Uterus (tissue), 4 donors: ENCODE results near the gene CD86. TPM values are rescaled to one million over a fixed set of nuclear protein-coding genes. Genes with fewer than 3 reads are reported as not detected.
"Not testable (repeated sequence)": the region's sequence is repeated elsewhere in the genome, so short reads cannot be mapped to it uniquely, and the experiment has no call there.

ENCODE experiments used
- DNase-seq, 2 donors: peaks; one replicate each; pipeline ENCODE4 v3.0.0-alpha.2; 2019 to 2020
- H3K27ac ChIP-seq, 2 donors: fragments of 200-600 bp; sonication (generic); 1 replicate in 1 of 2; 2 replicates in 1 of 2; pipeline ENCODE4 v1.5.1; 2016 to 2018
- H3K27me3 ChIP-seq, 2 donors: fragments of 200-600 bp; sonication (generic); one replicate each; pipeline ENCODE4 v1.5.1; 2018 to 2019; ENCODE audit warnings: control low read depth in 1 of 2
- H3K36me3 ChIP-seq, 2 donors: fragments of 200-600 bp; sonication (generic); one replicate each; pipeline ENCODE4 v1.5.1; 2019; ENCODE audit warnings: control low read depth in 1 of 2
- H3K4me1 ChIP-seq, 2 donors: fragments of 200-600 bp; sonication (generic); one replicate each; pipeline ENCODE4 v1.5.1; 2018 to 2019; ENCODE audit warnings: control low read depth in 1 of 2
- H3K4me3 ChIP-seq, 2 donors: fragments of 200-600 bp; sonication (generic); 1 replicate in 1 of 2; 2 replicates in 1 of 2; pipeline ENCODE4 v1.5.1; 2018 to 2019; ENCODE audit warnings: mild to moderate bottlenecking in 1 of 2
- H3K9me3 ChIP-seq, 2 donors: fragments of 200-600 bp; sonication (generic); one replicate each; pipeline ENCODE4 v1.5.1; 2019; ENCODE audit warnings: control low read depth in 1 of 2
- POLR2A ChIP-seq, 2 donors: fragments of 450-650 bp; IDR thresholded peaks; one replicate each; pipeline ENCODE4 v1.6.1; 2016; ENCODE audit warnings: antibody characterized with exemption in 2 of 2, mild to moderate bottlenecking in 1 of 2, moderate library complexity in 1 of 2
- intact Hi-C: fragments of 100-400 bp; cut with DNase I; formaldehyde crosslinking; loops from one replicate; pipeline ENCODE4 v1.15.1; 2023; ENCODE audit warnings: low total_unique reads
- total RNA-seq, 4 donors: library from RNA; depleted of rRNA in 3 of 4; stranded (reverse); fragments of >200 nt in 3 of 4; gene quantifications; one replicate each; pipeline versions ENCODE4 v1.1.0 to v1.2.4, GENCODE V29; 2014 to 2023
- TF ChIP-seq, protein P1 (sequence below), 4 experiments: fragments of 200-600 bp in 2 of 4; fragments of 450-650 bp in 2 of 4; sonication (generic) in 2 of 4; IDR thresholded peaks; one replicate each; pipeline ENCODE4 v1.5.1; 2016 to 2019; ENCODE audit warnings: antibody characterized with exemption in 4 of 4, mild to moderate bottlenecking in 2 of 4, moderate library complexity in 1 of 4
- donor health status: DM: yes; HTN: yes; CAD: no.

The CD86 gene
- total RNA-seq, 4 donors from 2014 or later = 0.29 to 4.3 (median 3.0) TPM

DNA sequence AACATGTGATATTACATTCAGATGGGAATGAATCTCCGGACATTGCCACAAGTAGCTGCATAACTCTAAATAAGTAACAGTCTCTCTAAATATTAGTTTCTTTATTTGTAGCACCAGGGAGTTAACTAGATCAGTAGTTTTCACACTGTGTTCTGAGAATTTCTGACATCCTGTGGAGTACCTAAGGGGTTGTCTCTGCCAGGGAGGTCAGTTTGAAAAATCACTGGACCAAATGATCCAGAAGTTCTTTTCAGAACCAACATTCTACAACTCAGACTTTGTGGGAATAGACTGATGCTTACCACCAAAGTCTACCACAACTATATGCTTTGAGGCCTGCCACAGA is 24.1 kb upstream of the CD86 start:
- intact Hi-C loops = no loop called here
- no peak for DNase-seq

DNA sequence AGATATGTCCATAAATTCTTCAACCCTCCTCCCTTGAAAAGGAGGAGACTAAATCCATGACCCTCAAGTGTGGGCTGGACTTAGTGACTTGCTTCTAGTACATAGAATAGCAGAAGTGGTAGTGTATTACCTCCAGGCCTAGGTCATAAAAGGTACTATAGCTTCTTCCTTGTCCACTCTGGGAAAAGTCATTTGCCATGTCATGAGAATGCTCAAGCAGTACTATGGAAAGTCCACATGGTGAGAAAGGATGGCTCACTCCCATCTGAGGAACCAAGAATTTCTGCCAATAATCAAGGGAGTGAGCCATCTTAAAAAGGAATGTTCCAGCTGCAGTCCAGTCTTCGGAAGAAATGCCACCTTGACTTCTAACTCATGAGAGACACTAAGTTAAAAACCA is 22.6 kb upstream of the CD86 start:
- Histone ChIP-seq H3K27ac (no peak overlapping the region), H3K36me3 (no peaks in the 10 kb centered on the region), H3K4me1 (no peaks in the 10 kb centered on the region), H3K9me3 (no peaks in the 10 kb centered on the region), H3K4me3 (no peak overlapping the region), H3K27me3 (no peaks in the 10 kb centered on the region)
- TF ChIP-seq, protein P1, sequence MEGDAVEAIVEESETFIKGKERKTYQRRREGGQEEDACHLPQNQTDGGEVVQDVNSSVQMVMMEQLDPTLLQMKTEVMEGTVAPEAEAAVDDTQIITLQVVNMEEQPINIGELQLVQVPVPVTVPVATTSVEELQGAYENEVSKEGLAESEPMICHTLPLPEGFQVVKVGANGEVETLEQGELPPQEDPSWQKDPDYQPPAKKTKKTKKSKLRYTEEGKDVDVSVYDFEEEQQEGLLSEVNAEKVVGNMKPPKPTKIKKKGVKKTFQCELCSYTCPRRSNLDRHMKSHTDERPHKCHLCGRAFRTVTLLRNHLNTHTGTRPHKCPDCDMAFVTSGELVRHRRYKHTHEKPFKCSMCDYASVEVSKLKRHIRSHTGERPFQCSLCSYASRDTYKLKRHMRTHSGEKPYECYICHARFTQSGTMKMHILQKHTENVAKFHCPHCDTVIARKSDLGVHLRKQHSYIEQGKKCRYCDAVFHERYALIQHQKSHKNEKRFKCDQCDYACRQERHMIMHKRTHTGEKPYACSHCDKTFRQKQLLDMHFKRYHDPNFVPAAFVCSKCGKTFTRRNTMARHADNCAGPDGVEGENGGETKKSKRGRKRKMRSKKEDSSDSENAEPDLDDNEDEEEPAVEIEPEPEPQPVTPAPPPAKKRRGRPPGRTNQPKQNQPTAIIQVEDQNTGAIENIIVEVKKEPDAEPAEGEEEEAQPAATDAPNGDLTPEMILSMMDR (IDR thresholded peaks at IDR 0.05) = no peak
- TF ChIP-seq POLR2A (IDR thresholded peaks at IDR 0.05) = no peak
- intact Hi-C loops = no loop called here
- DNase-seq = no peak

More for the DNA sequence above, 24.1 kb upstream of the CD86 start:
- no peak for TF ChIP-seq POLR2A (IDR thresholded peaks at IDR 0.05)
- TF ChIP-seq, protein P1 (IDR thresholded peaks at IDR 0.05) = no peak
- no peaks in the 10 kb centered on the region for H3K4me1 ChIP-seq
- H3K4me3 ChIP-seq = no peak overlapping the region
- no peaks in the 10 kb centered on the region for H3K36me3 ChIP-seq
- H3K27ac ChIP-seq = no peak overlapping the region
- H3K9me3 ChIP-seq = no peaks in the 10 kb centered on the region
- H3K27me3 ChIP-seq = no peaks in the 10 kb centered on the region

- no peak for DNase-seq
- intact Hi-C loops = no loop called here
- Histone ChIP-seq H3K27ac (no peak overlapping the region), H3K36me3 (no peaks in the 10 kb centered on the region), H3K9me3 (no peaks in the 10 kb centered on the region), H3K4me3 (no peak overlapping the region), H3K27me3 (no peaks in the 10 kb centered on the region), H3K4me1 (no peaks in the 10 kb centered on the region)
- TF ChIP-seq POLR2A (IDR thresholded peaks at IDR 0.05) = no peak
- TF ChIP-seq, protein P1 (IDR thresholded peaks at IDR 0.05) = no peak
Measured at GRCh38 chr3:122033023-122033422, 22.1 kb upstream of the CD86 start.

DNA sequence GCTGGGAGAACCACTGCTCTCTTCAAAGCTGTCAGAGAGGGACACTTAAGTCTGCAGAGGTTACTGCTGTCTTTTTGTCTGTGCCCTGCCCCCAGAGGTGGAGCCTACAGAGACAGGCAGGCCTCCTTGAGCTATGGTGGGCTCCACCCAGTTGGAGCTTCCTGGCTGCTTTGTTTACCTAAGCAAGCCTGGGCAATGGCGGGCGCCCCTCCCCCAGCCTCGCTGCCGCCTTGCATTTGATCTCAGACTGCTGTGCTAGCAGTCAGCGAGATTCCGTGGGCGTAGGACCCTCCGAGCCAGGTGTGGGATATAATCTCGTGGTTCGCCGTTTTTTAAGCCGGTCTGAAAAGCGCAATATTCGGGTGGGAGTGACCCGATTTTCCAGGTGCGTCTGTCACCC is 7.9 kb upstream of the CD86 start:
- H3K4me1 ChIP-seq, H3K9me3 ChIP-seq, H3K36me3 ChIP-seq, H3K27ac ChIP-seq, H3K27me3 ChIP-seq, intact Hi-C loops, H3K4me3 ChIP-seq, DNase-seq: not testable (repeated sequence)

GRCh38 chr3:122047773-122048172 is 7.4 kb upstream of the CD86 start:
- H3K4me1 ChIP-seq, H3K27me3 ChIP-seq, H3K4me3 ChIP-seq, DNase-seq, H3K27ac ChIP-seq, H3K9me3 ChIP-seq, H3K36me3 ChIP-seq, intact Hi-C loops: not testable (repeated sequence)

GRCh38 chr3:122052968-122053367 is 2.2 kb upstream of the CD86 start:
- intact Hi-C loops = no loop called here
- no peak for DNase-seq
- no peaks in the 10 kb centered on the region for H3K9me3 ChIP-seq
- no peak overlapping the region for H3K27ac ChIP-seq
- no peaks in the 10 kb centered on the region for H3K4me1 ChIP-seq
- H3K4me3 ChIP-seq = no peak overlapping the region
- no peaks in the 10 kb centered on the region for H3K36me3 ChIP-seq
- no peaks in the 10 kb centered on the region for H3K27me3 ChIP-seq
- TF ChIP-seq, protein P1 (IDR thresholded peaks at IDR 0.05) = no peak
- TF ChIP-seq POLR2A (IDR thresholded peaks at IDR 0.05) = no peak
